Islet precursor cell (in vitro differentiated cells): ENCODE results near the gene SIRT3.
"Not testable (repeated sequence)": the region's sequence is repeated elsewhere in the genome, so short reads cannot be mapped to it uniquely, and the experiment has no call there.

ENCODE experiments used
- DNase-seq: peaks from one replicate; pipeline ENCODE4 v3.0.0-alpha.2; 2018

The SIRT3 gene

GRCh38 chr11:200224-201003, 35.7 kb downstream of the SIRT3 start:
- DNase-seq: peak; percentile 38

GRCh38 chr11:199782-200181, 36.4 kb downstream of the SIRT3 start:
- peak; percentile 43 for DNase-seq

- DNase-seq: peak; percentile 50
Observed at GRCh38 chr11:199004-199581, 37.0 kb downstream of the SIRT3 start.

GRCh38 chr11:198236-198806, 37.8 kb downstream of the SIRT3 start:
- peak; percentile 50 for DNase-seq

- peak; percentile 29 for DNase-seq
Observed at GRCh38 chr11:197741-198235, 38.4 kb downstream of the SIRT3 start.

- peak; percentile 42 for DNase-seq
Observed at GRCh38 chr11:196786-197731, 39.1 kb downstream of the SIRT3 start.

GRCh38 chr11:193481-193880, 42.7 kb downstream of the SIRT3 start:
- peak; percentile 32 for DNase-seq

GRCh38 chr11:192674-193128, 43.4 kb downstream of the SIRT3 start, which contains the start of gene SCGB1C1:
TSS of gene SCGB1C1 (plus strand) at chr11:193078. CDS start at chr11:193100, 22 bp downstream.
- not testable (repeated sequence) for DNase-seq

GRCh38 chr11:191490-192478, 44.4 kb downstream of the SIRT3 start:
- peak; percentile 38 for DNase-seq

GRCh38 chr11:190546-190945, 45.6 kb downstream of the SIRT3 start:
- DNase-seq: not testable (repeated sequence)

- DNase-seq: not testable (repeated sequence)
Observed at GRCh38 chr11:189843-190311, 46.3 kb downstream of the SIRT3 start.

- not testable (repeated sequence) for DNase-seq
Observed at GRCh38 chr11:189200-189783, 46.9 kb downstream of the SIRT3 start.

GRCh38 chr11:180242-180641, 55.9 kb downstream of the SIRT3 start:
- DNase-seq: not testable (repeated sequence)
